A549 treated with ZK216348 at 1 μM for 4 hours (cell line): Measurements from ENCODE around the gene SORBS2. TPM values are rescaled to one million over a fixed set of nuclear protein-coding genes. Genes with fewer than 3 reads are reported as not detected.

Experiments
- total RNA-seq: library from RNA; stranded (reverse); fragments of 200-300 nt; extraction: Qiagen RNA extraction; gene quantifications from 5 replicates; pipeline ENCODE4 v1.2.3, GENCODE V29; 2022; ENCODE audit warnings: low read depth

The SORBS2 gene
- total RNA-seq: 0.27 to 0.97 TPM (median 0.69 TPM) in 4 of 5 replicates, not detected in the other

GRCh38 chr4:185811509-185812364 lies at the start of gene SORBS2:
SORBS2 (minus strand) TSS chr4:185812194; CDS start chr4:185690571, 121,623 bp downstream.

